ENCODE results near the gene CDH13.

CDH13 gene

GRCh38 chr16:83002351-83003334 is 375.9 kb downstream of the CDH13 start:
- no peak for DNase-seq (ENCODE audit: low spot score)

GRCh38 chr16:83004868-83005652 is 378.3 kb downstream of the CDH13 start:
- DNase-seq (ENCODE audit: low spot score), result no peak

- DNase-seq (ENCODE audit: low spot score), result no peak
Observed at GRCh38 chr16:83005653-83006160, 378.9 kb downstream of the CDH13 start.

GRCh38 chr16:83010776-83011720 is 384.3 kb downstream of the CDH13 start:
- no peak for DNase-seq (ENCODE audit: low spot score)

- DNase-seq (ENCODE audit: low spot score), result no peak
Observed at GRCh38 chr16:83011939-83012338, 385.2 kb downstream of the CDH13 start.

GRCh38 chr16:83013071-83013470 is 386.3 kb downstream of the CDH13 start:
- DNase-seq (ENCODE audit: low spot score), result no peak

- no peak for DNase-seq (ENCODE audit: low spot score)
Observed at GRCh38 chr16:83019963-83020362, 393.2 kb downstream of the CDH13 start.

- DNase-seq (ENCODE audit: low spot score), result no peak
Observed at GRCh38 chr16:83021045-83021444, 394.3 kb downstream of the CDH13 start.

GRCh38 chr16:83021746-83022145 is 395.0 kb downstream of the CDH13 start:
- no peak for DNase-seq (ENCODE audit: low spot score)

GRCh38 chr16:83023011-83023410 is 396.2 kb downstream of the CDH13 start:
- DNase-seq (ENCODE audit: low spot score), result no peak

- DNase-seq (ENCODE audit: low spot score), result no peak
Observed at GRCh38 chr16:83023640-83024039, 396.9 kb downstream of the CDH13 start.

- no peak for DNase-seq (ENCODE audit: low spot score)
Observed at GRCh38 chr16:83027973-83028372, 401.2 kb downstream of the CDH13 start.

- no peak for DNase-seq (ENCODE audit: low spot score)
Observed at GRCh38 chr16:83029467-83029866, 402.7 kb downstream of the CDH13 start.

- peak; percentile 57 for DNase-seq (ENCODE audit: low spot score)
Observed at GRCh38 chr16:83031524-83031923, 404.8 kb downstream of the CDH13 start.

- no peak for DNase-seq (ENCODE audit: low spot score)
Observed at GRCh38 chr16:83037102-83037501, 410.3 kb downstream of the CDH13 start.

- DNase-seq (ENCODE audit: low spot score), result no peak
Observed at GRCh38 chr16:83037884-83038283, 411.1 kb downstream of the CDH13 start.

GRCh38 chr16:83040174-83040573 is 413.4 kb downstream of the CDH13 start:
- DNase-seq (ENCODE audit: low spot score), result peak; percentile 17

GRCh38 chr16:83044589-83044988 is 417.8 kb downstream of the CDH13 start:
- DNase-seq (ENCODE audit: low spot score), result no peak

- no peak for DNase-seq (ENCODE audit: low spot score)
Observed at GRCh38 chr16:83045790-83046189, 419.0 kb downstream of the CDH13 start.

GRCh38 chr16:83046664-83047063 is 419.9 kb downstream of the CDH13 start:
- no peak for DNase-seq (ENCODE audit: low spot score)

- DNase-seq (ENCODE audit: low spot score), result no peak
Observed at GRCh38 chr16:83051451-83051850, 424.7 kb downstream of the CDH13 start.

- peak; percentile 13 for DNase-seq (ENCODE audit: low spot score)
Observed at GRCh38 chr16:83054283-83054682, 427.5 kb downstream of the CDH13 start.
